ENCODE data around the gene CEMIP2. TPM values are rescaled to one million over a fixed set of nuclear protein-coding genes. Genes with fewer than 3 reads are reported as not detected.

Gene CEMIP2
- total and polyA plus RNA-seq, 2 of the 13 experiments (the other 11 are each of a cell fraction or from before 2014, with no cell fraction given) = 94.3 to 128 TPM

DNA sequence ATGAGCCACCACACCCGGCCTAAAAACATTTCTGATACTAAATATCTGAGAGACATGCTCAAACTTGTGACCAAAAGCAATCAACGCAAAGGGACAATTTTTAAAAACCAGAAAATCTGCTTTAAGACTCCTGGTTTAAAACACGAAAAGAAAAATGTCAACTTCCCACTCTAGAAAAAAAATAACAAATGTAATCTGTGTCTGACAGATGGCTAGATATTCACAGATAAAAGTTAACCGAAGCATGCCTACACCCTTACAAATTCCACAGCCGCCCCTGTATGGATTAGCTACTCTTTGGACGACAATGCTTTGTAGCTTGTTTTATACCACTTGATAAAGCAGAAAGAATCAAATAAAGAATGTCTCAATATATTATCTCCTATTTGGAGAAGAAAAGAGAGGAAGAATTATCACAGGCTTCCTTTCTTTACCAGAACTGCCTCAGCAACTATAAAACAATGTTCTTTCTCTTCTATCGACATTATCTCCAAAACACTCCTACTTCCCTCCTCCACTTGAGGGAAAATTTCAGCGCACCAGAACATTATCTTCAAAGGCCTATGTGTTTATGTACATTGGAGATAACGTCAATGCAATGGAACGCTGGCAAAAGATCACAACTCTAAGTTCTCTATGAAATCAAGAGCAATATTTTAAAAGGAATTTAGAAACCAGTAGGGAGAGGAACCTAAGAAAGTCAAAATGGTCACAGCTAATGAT, 26.2 kb downstream of the CEMIP2 start (continued):
- no peak for TF ChIP-seq GABPA (IDR thresholded peaks at IDR 0.05; ENCODE audit: low read depth, low read length)
- peak; percentile 19; the same call in 1 of the 2 replicates for TF ChIP-seq GABPA (CRISPR knock-in tag; IDR thresholded peaks at IDR 0.05; ENCODE audit: low read depth)
- TF ChIP-seq ZBTB20 (CRISPR knock-in tag; IDR thresholded peaks at IDR 0.05; ENCODE audit: borderline replicate concordance, low read depth) = 0 out of 2 replicates have a peak, but pooled peaks have one; percentile 63
- TF ChIP-seq MTF2 (CRISPR knock-in tag; IDR thresholded peaks at IDR 0.05; ENCODE audit: borderline replicate concordance) = no peak
- peak; percentile 46; the same call in 1 of the 2 replicates for TF ChIP-seq SALL1 (CRISPR knock-in tag; IDR thresholded peaks at IDR 0.05)
- TF ChIP-seq, protein P1, sequence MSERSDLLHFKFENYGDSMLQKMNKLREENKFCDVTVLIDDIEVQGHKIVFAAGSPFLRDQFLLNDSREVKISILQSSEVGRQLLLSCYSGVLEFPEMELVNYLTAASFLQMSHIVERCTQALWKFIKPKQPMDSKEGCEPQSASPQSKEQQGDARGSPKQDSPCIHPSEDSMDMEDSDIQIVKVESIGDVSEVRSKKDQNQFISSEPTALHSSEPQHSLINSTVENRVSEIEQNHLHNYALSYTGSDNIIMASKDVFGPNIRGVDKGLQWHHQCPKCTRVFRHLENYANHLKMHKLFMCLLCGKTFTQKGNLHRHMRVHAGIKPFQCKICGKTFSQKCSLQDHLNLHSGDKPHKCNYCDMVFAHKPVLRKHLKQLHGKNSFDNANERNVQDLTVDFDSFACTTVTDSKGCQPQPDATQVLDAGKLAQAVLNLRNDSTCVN (CRISPR knock-in tag; IDR thresholded peaks at IDR 0.05; ENCODE audit: borderline replicate concordance) = no peak
- peak; percentile 92; the same call in 1 of the 2 replicates for TF ChIP-seq GATA4 (IDR thresholded peaks at IDR 0.05; ENCODE audit: borderline replicate concordance, low read depth)
- no peak for TF ChIP-seq ZNF207 (IDR thresholded peaks at IDR 0.05; ENCODE audit: borderline replicate concordance)
- peak; percentile 57; the same call in 1 of the 2 replicates for TF ChIP-seq ZNF792 (CRISPR knock-in tag; IDR thresholded peaks at IDR 0.05)
- no peak for TF ChIP-seq CREB1 (IDR thresholded peaks at IDR 0.05)
- TF ChIP-seq CREB1 (CRISPR knock-in tag; IDR thresholded peaks at IDR 0.05) = peak; percentile 78
- TF ChIP-seq, protein P2, sequence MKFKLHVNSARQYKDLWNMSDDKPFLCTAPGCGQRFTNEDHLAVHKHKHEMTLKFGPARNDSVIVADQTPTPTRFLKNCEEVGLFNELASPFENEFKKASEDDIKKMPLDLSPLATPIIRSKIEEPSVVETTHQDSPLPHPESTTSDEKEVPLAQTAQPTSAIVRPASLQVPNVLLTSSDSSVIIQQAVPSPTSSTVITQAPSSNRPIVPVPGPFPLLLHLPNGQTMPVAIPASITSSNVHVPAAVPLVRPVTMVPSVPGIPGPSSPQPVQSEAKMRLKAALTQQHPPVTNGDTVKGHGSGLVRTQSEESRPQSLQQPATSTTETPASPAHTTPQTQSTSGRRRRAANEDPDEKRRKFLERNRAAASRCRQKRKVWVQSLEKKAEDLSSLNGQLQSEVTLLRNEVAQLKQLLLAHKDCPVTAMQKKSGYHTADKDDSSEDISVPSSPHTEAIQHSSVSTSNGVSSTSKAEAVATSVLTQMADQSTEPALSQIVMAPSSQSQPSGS (CRISPR knock-in tag; IDR thresholded peaks at IDR 0.05) = peak; percentile 97
- TF ChIP-seq FOXO1 (CRISPR knock-in tag; IDR thresholded peaks at IDR 0.05) = peak; percentile 75; the same call in 1 of the 2 replicates
- TF ChIP-seq MAFG (CRISPR knock-in tag; IDR thresholded peaks at IDR 0.05) = no peak
- TF ChIP-seq, protein P3, sequence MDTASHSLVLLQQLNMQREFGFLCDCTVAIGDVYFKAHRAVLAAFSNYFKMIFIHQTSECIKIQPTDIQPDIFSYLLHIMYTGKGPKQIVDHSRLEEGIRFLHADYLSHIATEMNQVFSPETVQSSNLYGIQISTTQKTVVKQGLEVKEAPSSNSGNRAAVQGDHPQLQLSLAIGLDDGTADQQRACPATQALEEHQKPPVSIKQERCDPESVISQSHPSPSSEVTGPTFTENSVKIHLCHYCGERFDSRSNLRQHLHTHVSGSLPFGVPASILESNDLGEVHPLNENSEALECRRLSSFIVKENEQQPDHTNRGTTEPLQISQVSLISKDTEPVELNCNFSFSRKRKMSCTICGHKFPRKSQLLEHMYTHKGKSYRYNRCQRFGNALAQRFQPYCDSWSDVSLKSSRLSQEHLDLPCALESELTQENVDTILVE (CRISPR knock-in tag; IDR thresholded peaks at IDR 0.05) = 0 out of 2 replicates have a peak, but pooled peaks have one; percentile 21
- TF ChIP-seq SMARCC2 (IDR thresholded peaks at IDR 0.05) = 0 out of 2 replicates have a peak, but pooled peaks have one; percentile 10
- peak; percentile 82 for TF ChIP-seq CREM (IDR thresholded peaks at IDR 0.05)
- TF ChIP-seq CREM (CRISPR knock-in tag; IDR thresholded peaks at IDR 0.05) = no peak
- TF ChIP-seq HDAC2 (CRISPR knock-in tag; IDR thresholded peaks at IDR 0.05) = peak; percentile 78
- peak; percentile 74 for TF ChIP-seq SAP130 (CRISPR knock-in tag; IDR thresholded peaks at IDR 0.05; ENCODE audit: low read depth)
- peak; percentile 61; the same call in 1 of the 2 replicates for TF ChIP-seq MBD4 (IDR thresholded peaks at IDR 0.05; ENCODE audit: borderline replicate concordance, low read length)
- no peak for TF ChIP-seq ZBTB42 (CRISPR knock-in tag; IDR thresholded peaks at IDR 0.05)
- TF ChIP-seq MED1 (CRISPR knock-in tag; IDR thresholded peaks at IDR 0.05) = peak; percentile 86
- no peak for TF ChIP-seq ZNF773 (CRISPR knock-in tag; IDR thresholded peaks at IDR 0.05; ENCODE audit: borderline replicate concordance)
- TF ChIP-seq PPARG (CRISPR knock-in tag; conservative IDR thresholded peaks at IDR 0.05) = peak; percentile 89
- TF ChIP-seq, protein P4, sequence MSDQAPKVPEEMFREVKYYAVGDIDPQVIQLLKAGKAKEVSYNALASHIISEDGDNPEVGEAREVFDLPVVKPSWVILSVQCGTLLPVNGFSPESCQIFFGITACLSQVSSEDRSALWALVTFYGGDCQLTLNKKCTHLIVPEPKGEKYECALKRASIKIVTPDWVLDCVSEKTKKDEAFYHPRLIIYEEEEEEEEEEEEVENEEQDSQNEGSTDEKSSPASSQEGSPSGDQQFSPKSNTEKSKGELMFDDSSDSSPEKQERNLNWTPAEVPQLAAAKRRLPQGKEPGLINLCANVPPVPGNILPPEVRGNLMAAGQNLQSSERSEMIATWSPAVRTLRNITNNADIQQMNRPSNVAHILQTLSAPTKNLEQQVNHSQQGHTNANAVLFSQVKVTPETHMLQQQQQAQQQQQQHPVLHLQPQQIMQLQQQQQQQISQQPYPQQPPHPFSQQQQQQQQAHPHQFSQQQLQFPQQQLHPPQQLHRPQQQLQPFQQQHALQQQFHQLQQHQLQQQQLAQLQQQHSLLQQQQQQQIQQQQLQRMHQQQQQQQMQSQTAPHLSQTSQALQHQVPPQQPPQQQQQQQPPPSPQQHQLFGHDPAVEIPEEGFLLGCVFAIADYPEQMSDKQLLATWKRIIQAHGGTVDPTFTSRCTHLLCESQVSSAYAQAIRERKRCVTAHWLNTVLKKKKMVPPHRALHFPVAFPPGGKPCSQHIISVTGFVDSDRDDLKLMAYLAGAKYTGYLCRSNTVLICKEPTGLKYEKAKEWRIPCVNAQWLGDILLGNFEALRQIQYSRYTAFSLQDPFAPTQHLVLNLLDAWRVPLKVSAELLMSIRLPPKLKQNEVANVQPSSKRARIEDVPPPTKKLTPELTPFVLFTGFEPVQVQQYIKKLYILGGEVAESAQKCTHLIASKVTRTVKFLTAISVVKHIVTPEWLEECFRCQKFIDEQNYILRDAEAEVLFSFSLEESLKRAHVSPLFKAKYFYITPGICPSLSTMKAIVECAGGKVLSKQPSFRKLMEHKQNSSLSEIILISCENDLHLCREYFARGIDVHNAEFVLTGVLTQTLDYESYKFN (CRISPR knock-in tag; conservative IDR thresholded peaks at IDR 0.05) = peak; percentile 91
